ENCODE data around the gene ADAMTSL5.

DNA sequence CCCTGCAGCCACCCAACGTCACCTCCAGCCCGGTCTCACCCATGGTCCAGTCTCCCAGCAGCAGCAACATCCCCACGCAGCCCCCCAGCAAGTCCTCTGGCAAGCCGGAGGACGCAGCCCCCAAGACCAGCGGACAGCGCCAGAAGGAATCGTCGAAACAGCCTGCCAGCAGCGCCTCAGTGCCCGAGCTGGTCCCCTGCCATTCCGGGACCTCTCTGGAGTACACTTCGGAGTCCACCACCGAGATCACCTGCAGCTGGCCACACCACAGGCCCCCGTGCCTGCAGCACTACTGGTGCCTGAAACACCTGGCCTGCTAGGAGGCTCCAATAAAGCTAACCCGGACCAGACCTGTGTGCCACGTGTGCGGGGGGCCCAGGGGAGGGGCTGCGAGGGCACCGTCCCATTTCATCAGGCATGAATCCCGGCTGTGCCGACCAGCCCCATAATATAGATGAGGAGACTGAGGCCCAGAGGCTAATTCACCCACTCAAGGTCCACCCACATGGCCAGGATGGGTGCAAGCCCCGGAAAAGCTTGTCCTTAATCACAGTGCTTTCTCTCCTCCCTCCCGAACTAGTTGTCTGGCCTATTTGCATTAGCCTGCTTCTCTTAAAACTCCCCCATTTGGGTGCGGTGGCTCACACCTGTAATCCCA, 15.1 kb downstream of the ADAMTSL5 start:
- TF ChIP-seq EZH2 (IDR thresholded peaks at IDR 0.05; ENCODE audit: borderline replicate concordance, insufficient read depth, low read length, poor library complexity, severe bottlenecking) (no peak), POLR2AphosphoS5 (IDR thresholded peaks at IDR 0.05) (no peak)
- TF ChIP-seq, protein P1, sequence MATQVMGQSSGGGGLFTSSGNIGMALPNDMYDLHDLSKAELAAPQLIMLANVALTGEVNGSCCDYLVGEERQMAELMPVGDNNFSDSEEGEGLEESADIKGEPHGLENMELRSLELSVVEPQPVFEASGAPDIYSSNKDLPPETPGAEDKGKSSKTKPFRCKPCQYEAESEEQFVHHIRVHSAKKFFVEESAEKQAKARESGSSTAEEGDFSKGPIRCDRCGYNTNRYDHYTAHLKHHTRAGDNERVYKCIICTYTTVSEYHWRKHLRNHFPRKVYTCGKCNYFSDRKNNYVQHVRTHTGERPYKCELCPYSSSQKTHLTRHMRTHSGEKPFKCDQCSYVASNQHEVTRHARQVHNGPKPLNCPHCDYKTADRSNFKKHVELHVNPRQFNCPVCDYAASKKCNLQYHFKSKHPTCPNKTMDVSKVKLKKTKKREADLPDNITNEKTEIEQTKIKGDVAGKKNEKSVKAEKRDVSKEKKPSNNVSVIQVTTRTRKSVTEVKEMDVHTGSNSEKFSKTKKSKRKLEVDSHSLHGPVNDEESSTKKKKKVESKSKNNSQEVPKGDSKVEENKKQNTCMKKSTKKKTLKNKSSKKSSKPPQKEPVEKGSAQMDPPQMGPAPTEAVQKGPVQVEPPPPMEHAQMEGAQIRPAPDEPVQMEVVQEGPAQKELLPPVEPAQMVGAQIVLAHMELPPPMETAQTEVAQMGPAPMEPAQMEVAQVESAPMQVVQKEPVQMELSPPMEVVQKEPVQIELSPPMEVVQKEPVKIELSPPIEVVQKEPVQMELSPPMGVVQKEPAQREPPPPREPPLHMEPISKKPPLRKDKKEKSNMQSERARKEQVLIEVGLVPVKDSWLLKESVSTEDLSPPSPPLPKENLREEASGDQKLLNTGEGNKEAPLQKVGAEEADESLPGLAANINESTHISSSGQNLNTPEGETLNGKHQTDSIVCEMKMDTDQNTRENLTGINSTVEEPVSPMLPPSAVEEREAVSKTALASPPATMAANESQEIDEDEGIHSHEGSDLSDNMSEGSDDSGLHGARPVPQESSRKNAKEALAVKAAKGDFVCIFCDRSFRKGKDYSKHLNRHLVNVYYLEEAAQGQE (IDR thresholded peaks at IDR 0.05; ENCODE audit: borderline replicate concordance) = no peak
- TF ChIP-seq, protein P2, sequence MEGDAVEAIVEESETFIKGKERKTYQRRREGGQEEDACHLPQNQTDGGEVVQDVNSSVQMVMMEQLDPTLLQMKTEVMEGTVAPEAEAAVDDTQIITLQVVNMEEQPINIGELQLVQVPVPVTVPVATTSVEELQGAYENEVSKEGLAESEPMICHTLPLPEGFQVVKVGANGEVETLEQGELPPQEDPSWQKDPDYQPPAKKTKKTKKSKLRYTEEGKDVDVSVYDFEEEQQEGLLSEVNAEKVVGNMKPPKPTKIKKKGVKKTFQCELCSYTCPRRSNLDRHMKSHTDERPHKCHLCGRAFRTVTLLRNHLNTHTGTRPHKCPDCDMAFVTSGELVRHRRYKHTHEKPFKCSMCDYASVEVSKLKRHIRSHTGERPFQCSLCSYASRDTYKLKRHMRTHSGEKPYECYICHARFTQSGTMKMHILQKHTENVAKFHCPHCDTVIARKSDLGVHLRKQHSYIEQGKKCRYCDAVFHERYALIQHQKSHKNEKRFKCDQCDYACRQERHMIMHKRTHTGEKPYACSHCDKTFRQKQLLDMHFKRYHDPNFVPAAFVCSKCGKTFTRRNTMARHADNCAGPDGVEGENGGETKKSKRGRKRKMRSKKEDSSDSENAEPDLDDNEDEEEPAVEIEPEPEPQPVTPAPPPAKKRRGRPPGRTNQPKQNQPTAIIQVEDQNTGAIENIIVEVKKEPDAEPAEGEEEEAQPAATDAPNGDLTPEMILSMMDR (IDR thresholded peaks at IDR 0.05; ENCODE audit: poor library complexity, severe bottlenecking) = no peak

Measured in neural cell (in vitro differentiated cells).